Testis (tissue), 2 donors: Measurements from ENCODE around the gene FAM20B.

Source experiments
- CTCF ChIP-seq, 3 experiments: fragments of 450-650 bp in 2 of 3; fragments of 200-600 bp in 1 of 3; sonication (generic) in 1 of 3; IDR thresholded peaks; one replicate each; pipeline ENCODE4 v1.5.1; 2016 to 2019; ENCODE audit warnings: antibody characterized with exemption in 3 of 3, mild to moderate bottlenecking in 2 of 3, moderate library complexity in 1 of 3
- POLR2A ChIP-seq: fragments of 450-650 bp; IDR thresholded peaks from one replicate; pipeline ENCODE4 v1.6.1; 2017; ENCODE audit warnings: antibody characterized with exemption, mild to moderate bottlenecking, moderate library complexity

GRCh38 chr1:179029321-179029759 is 3.6 kb downstream of the FAM20B start:
- TF ChIP-seq CTCF (IDR thresholded peaks at IDR 0.05) (no peak), POLR2A (no peak)
